Measurements from ENCODE around the gene ZNF581. TPM values are rescaled to one million over a fixed set of nuclear protein-coding genes. Genes with fewer than 3 reads are reported as not detected.

Gene ZNF581
- total RNA-seq, 1 donor from 2014 or later, result 36.9 TPM

- TF ChIP-seq, protein P1, sequence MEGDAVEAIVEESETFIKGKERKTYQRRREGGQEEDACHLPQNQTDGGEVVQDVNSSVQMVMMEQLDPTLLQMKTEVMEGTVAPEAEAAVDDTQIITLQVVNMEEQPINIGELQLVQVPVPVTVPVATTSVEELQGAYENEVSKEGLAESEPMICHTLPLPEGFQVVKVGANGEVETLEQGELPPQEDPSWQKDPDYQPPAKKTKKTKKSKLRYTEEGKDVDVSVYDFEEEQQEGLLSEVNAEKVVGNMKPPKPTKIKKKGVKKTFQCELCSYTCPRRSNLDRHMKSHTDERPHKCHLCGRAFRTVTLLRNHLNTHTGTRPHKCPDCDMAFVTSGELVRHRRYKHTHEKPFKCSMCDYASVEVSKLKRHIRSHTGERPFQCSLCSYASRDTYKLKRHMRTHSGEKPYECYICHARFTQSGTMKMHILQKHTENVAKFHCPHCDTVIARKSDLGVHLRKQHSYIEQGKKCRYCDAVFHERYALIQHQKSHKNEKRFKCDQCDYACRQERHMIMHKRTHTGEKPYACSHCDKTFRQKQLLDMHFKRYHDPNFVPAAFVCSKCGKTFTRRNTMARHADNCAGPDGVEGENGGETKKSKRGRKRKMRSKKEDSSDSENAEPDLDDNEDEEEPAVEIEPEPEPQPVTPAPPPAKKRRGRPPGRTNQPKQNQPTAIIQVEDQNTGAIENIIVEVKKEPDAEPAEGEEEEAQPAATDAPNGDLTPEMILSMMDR (IDR thresholded peaks at IDR 0.05; ENCODE audit: insufficient read depth, low read length, poor library complexity, severe bottlenecking), result no peak
- peaks cover 6% of the 10 kb centered on the region for H3K36me3 ChIP-seq (ENCODE audit: control insufficient read depth, insufficient read depth, low read length)
- no peaks in the 10 kb centered on the region for H3K27me3 ChIP-seq (ENCODE audit: control insufficient read depth, insufficient read depth, low read length)
- no peak overlapping the region for H3K4me3 ChIP-seq (ENCODE audit: low read depth, low read length)
- DNase-seq (ENCODE audit: low read depth), result no peak
Observed at GRCh38 chr19:55687281-55688201, 44.1 kb downstream of the ZNF581 start.

- Histone ChIP-seq H3K4me3 (ENCODE audit: low read depth, low read length) (no peak overlapping the region), H3K36me3 (ENCODE audit: control insufficient read depth, insufficient read depth, low read length) (peaks cover 6% of the 10 kb centered on the region), H3K27me3 (ENCODE audit: control insufficient read depth, insufficient read depth, low read length) (no peaks in the 10 kb centered on the region)
- TF ChIP-seq, protein P1 (IDR thresholded peaks at IDR 0.05; ENCODE audit: insufficient read depth, low read length, poor library complexity, severe bottlenecking), result no peak
- no peak for DNase-seq (ENCODE audit: low read depth)
Observed at GRCh38 chr19:55688422-55689218, 45.2 kb downstream of the ZNF581 start.

DNA sequence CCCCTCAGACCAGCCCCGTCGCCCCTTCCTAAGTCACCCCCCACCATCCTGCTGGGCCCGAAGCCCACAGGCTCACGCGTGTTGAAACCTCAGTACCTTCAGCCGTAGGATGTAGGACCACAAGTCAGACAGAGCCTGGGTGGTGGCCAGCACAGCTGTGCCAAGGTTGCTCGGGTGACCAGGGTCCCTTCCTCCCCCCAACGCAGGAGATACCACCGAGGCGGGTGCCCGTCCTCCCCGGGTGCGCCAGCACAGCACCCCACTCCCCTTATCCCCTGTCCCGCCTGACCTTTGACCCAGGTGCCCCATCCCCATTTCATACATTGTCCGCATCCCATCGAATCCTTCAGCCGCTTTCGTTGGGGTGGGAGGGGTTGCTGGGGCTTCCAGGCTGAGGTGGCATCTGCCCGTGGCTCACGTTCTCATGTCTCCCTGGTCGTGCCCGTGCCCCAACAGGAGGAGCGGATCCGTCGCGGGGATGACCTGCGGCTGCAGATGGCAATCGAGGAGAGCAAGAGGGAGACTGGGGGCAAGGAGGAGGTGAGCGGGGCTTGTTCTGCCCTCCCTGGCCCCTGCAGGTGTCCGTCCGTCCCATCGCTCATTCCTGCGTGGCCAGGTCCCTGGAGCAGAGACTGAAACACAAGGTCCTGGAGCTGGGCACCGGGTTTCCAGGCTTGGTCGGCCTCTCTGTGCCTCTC, 46.1 kb downstream of the ZNF581 start:
- Histone ChIP-seq H3K36me3 (ENCODE audit: control insufficient read depth, insufficient read depth, low read length) (peaks cover 6% of the 10 kb centered on the region), H3K27me3 (ENCODE audit: control insufficient read depth, insufficient read depth, low read length) (no peaks in the 10 kb centered on the region), H3K4me3 (ENCODE audit: low read depth, low read length) (no peak overlapping the region)
- no peak for DNase-seq (ENCODE audit: low read depth)
- TF ChIP-seq, protein P1 (IDR thresholded peaks at IDR 0.05; ENCODE audit: insufficient read depth, low read length, poor library complexity, severe bottlenecking), result no peak

GRCh38 chr19:55690109-55690768, 46.8 kb downstream of the ZNF581 start:
- H3K27me3 ChIP-seq (ENCODE audit: control insufficient read depth, insufficient read depth, low read length), result no peaks in the 10 kb centered on the region
- TF ChIP-seq, protein P1 (IDR thresholded peaks at IDR 0.05; ENCODE audit: insufficient read depth, low read length, poor library complexity, severe bottlenecking), result no peak
- no peak overlapping the region for H3K4me3 ChIP-seq (ENCODE audit: low read depth, low read length)
- no peak for DNase-seq (ENCODE audit: low read depth)
- peaks cover 6% of the 10 kb centered on the region for H3K36me3 ChIP-seq (ENCODE audit: control insufficient read depth, insufficient read depth, low read length)

DNA sequence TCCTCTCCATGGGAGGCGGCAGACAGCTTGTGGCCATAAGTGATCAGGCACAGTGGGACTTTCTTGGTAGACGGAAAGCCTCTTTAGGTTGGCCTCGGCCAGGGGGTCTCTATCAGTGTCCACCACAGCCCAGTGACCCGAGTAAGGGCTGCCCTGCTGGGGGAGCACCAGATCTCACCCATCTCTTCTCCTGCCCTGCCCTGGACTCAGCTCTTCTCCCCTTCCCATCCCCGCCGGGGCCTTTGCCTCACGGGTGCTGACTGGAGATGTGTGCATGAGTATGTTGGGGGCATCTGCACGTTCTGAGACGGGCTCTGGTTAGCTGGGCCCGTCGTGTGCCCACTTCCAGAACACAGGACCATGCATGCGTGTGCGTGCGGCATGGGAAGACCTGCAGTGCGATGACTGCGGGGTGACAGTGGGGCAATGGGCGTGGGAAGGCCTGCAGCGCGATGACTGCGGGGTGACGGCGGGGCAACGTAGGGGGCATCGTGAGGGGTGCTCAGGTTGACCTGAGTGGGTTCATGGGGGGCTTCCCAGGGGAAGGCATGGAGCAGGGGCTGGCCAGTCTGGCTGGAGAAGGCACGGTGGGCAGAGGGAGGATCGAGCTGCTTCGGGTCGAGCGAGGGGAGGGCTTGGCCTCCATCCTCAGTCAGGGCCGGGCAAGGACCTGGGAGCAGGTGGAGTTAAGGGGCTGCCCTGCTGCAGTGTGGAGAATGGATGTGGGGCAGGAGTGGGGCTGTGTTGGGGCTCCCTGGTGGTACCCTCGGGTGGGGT, 47.5 kb downstream of the ZNF581 start:
- H3K36me3 ChIP-seq (ENCODE audit: control insufficient read depth, insufficient read depth, low read length), result peaks cover 4% of the 10 kb centered on the region
- no peaks in the 10 kb centered on the region for H3K27me3 ChIP-seq (ENCODE audit: control insufficient read depth, insufficient read depth, low read length)
- H3K4me3 ChIP-seq (ENCODE audit: low read depth, low read length), result no peak overlapping the region
- TF ChIP-seq, protein P1 (IDR thresholded peaks at IDR 0.05; ENCODE audit: insufficient read depth, low read length, poor library complexity, severe bottlenecking), result no peak
- DNase-seq (ENCODE audit: low read depth), result no peak

Data from kidney epithelial cell (primary cell).